Measurements from ENCODE around the gene C1orf198.

- TF ChIP-seq, protein P1, sequence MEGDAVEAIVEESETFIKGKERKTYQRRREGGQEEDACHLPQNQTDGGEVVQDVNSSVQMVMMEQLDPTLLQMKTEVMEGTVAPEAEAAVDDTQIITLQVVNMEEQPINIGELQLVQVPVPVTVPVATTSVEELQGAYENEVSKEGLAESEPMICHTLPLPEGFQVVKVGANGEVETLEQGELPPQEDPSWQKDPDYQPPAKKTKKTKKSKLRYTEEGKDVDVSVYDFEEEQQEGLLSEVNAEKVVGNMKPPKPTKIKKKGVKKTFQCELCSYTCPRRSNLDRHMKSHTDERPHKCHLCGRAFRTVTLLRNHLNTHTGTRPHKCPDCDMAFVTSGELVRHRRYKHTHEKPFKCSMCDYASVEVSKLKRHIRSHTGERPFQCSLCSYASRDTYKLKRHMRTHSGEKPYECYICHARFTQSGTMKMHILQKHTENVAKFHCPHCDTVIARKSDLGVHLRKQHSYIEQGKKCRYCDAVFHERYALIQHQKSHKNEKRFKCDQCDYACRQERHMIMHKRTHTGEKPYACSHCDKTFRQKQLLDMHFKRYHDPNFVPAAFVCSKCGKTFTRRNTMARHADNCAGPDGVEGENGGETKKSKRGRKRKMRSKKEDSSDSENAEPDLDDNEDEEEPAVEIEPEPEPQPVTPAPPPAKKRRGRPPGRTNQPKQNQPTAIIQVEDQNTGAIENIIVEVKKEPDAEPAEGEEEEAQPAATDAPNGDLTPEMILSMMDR (conservative IDR thresholded peaks at IDR 0.05): no peak
- TF ChIP-seq EZH2 (IDR thresholded peaks at IDR 0.05; ENCODE audit: low read depth): no peak
Observed at GRCh38 chr1:230794431-230794830, 73.9 kb downstream of the C1orf198 start.
